HG03558 (cell line): ENCODE measurements around the gene BBS10.
"Not testable (repeated sequence)": the region's sequence is repeated elsewhere in the genome, so short reads cannot be mapped to it uniquely, and the experiment has no call there.

Experiments used
- ATAC-seq: cut with Tn5 transposase; IDR thresholded peaks from one replicate; pipeline ENCODE4 v1.9.1; 2021; ENCODE audit warnings: moderate number of reproducible peaks; ENCODE audit not compliant: unreplicated experiment; ENCODE audit errors: extremely low read depth

The BBS10 gene

GRCh38 chr12:76337583-76337982 lies 10.6 kb downstream of the BBS10 start:
- ATAC-seq: no peak

GRCh38 chr12:76332606-76333005 lies 15.6 kb downstream of the BBS10 start:
- ATAC-seq: no peak

GRCh38 chr12:76329606-76330005 lies 18.6 kb downstream of the BBS10 start:
- no peak for ATAC-seq

GRCh38 chr12:76329159-76329558 lies 19.1 kb downstream of the BBS10 start:
- ATAC-seq: no peak

GRCh38 chr12:76319595-76320319 lies 28.5 kb downstream of the BBS10 start:
- not testable (repeated sequence) for ATAC-seq

- no peak for ATAC-seq
Measured at GRCh38 chr12:76318773-76319594, 29.2 kb downstream of the BBS10 start.

GRCh38 chr12:76317976-76318375 lies 30.2 kb downstream of the BBS10 start:
- ATAC-seq: no peak

- ATAC-seq: no peak
Measured at GRCh38 chr12:76316468-76316867, 31.7 kb downstream of the BBS10 start.

GRCh38 chr12:76313299-76313698 lies 34.9 kb downstream of the BBS10 start:
- no peak for ATAC-seq

GRCh38 chr12:76312315-76312714 lies 35.9 kb downstream of the BBS10 start:
- no peak for ATAC-seq

- ATAC-seq: no peak
Measured at GRCh38 chr12:76311796-76312195, 36.4 kb downstream of the BBS10 start.

GRCh38 chr12:76310110-76310509 lies 38.1 kb downstream of the BBS10 start:
- no peak for ATAC-seq

GRCh38 chr12:76308866-76309265 lies 39.3 kb downstream of the BBS10 start:
- no peak for ATAC-seq

- no peak for ATAC-seq
Measured at GRCh38 chr12:76307083-76307482, 41.1 kb downstream of the BBS10 start.

GRCh38 chr12:76303989-76304460 lies 44.2 kb downstream of the BBS10 start:
- ATAC-seq: no peak

- ATAC-seq: no peak
Measured at GRCh38 chr12:76303365-76303764, 44.9 kb downstream of the BBS10 start.

GRCh38 chr12:76300297-76300665 lies 47.9 kb downstream of the BBS10 start:
- no peak for ATAC-seq

GRCh38 chr12:76299536-76300296 lies 48.5 kb downstream of the BBS10 start:
- no peak for ATAC-seq
